H9 (cell line): ENCODE results near the gene PLD1. TPM values are rescaled to one million over a fixed set of nuclear protein-coding genes. Genes with fewer than 3 reads are reported as not detected.

ENCODE experiments used
- DNase-seq: peaks from one replicate; pipeline ENCODE4 v3.0.0-alpha.2; 2017
- H2AFZ ChIP-seq: one replicate; pipeline ENCODE4 v1.6.1; 2013; ENCODE audit warnings: mild to moderate bottlenecking, low read length, control low read depth, moderate library complexity
- H2AK5ac ChIP-seq: 2 replicates; pipeline ENCODE4 v1.6.1; 2013; ENCODE audit warnings: low read length, control low read depth, mixed read lengths; ENCODE audit not compliant: insufficient read length
- H2BK120ac ChIP-seq: one replicate; pipeline ENCODE4 v1.6.1; 2013; ENCODE audit warnings: low read depth, mild to moderate bottlenecking, low read length, control low read depth, inconsistent platforms; ENCODE audit not compliant: poor library complexity, severe bottlenecking
- H2BK12ac ChIP-seq: 2 replicates; pipeline ENCODE4 v1.6.1; 2013; ENCODE audit warnings: low read length, control low read depth, mixed read lengths, low read depth; ENCODE audit not compliant: insufficient read length
- H2BK15ac ChIP-seq: 2 replicates; pipeline ENCODE4 v1.6.1; 2013; ENCODE audit warnings: low read depth, low read length, control low read depth
- H2BK20ac ChIP-seq: one replicate; pipeline ENCODE4 v1.6.1; 2013; ENCODE audit warnings: low read depth, mild to moderate bottlenecking, low read length, control low read depth, inconsistent platforms; ENCODE audit not compliant: poor library complexity, severe bottlenecking
- H2BK5ac ChIP-seq: 2 replicates; pipeline ENCODE4 v1.6.1; 2013; ENCODE audit warnings: low read length, control low read depth, mixed read lengths; ENCODE audit not compliant: insufficient read length
- H3K14ac ChIP-seq: 2 replicates; pipeline ENCODE4 v1.6.1; 2013; ENCODE audit warnings: low read length, control low read depth; ENCODE audit not compliant: insufficient read depth
- H3K18ac ChIP-seq: 2 replicates; pipeline ENCODE4 v1.6.1; 2013; ENCODE audit warnings: low read depth, mild to moderate bottlenecking, mixed read lengths, low read length, control low read depth; ENCODE audit not compliant: insufficient read length
- H3K23ac ChIP-seq: 2 replicates; pipeline ENCODE4 v1.6.1; 2013; ENCODE audit warnings: low read length, control low read depth, mixed read lengths, low read depth; ENCODE audit not compliant: insufficient read length
- H3K23me2 ChIP-seq: 2 replicates; pipeline ENCODE4 v1.6.1; 2013; ENCODE audit warnings: low read depth, mild to moderate bottlenecking, mixed read lengths, low read length, control low read depth; ENCODE audit not compliant: insufficient read length, poor library complexity, severe bottlenecking
- H3K27ac ChIP-seq: 2 replicates; pipeline ENCODE4 v1.5.1; 2013; ENCODE audit warnings: low read length, control low read depth, mixed read lengths, low read depth; ENCODE audit not compliant: insufficient read length
- H3K27me3 ChIP-seq: 2 replicates; pipeline ENCODE4 v1.6.1; 2013; ENCODE audit warnings: low read length, control low read depth, inconsistent platforms; ENCODE audit not compliant: insufficient read depth
- H3K4ac ChIP-seq: 2 replicates; pipeline ENCODE4 v1.6.1; 2013; ENCODE audit warnings: low read depth, mild to moderate bottlenecking, control low read depth, inconsistent platforms, low read length, moderate library complexity
- H3K4me1 ChIP-seq: 2 replicates; pipeline ENCODE4 v1.6.1; 2013; ENCODE audit warnings: low read length, control low read depth, inconsistent platforms; ENCODE audit not compliant: insufficient read depth
- H3K4me2 ChIP-seq: 2 replicates; pipeline ENCODE4 v1.6.1; 2013; ENCODE audit warnings: low read length, control low read depth, mixed read lengths; ENCODE audit not compliant: insufficient read length, insufficient read depth
- H3K56ac ChIP-seq: 2 replicates; pipeline ENCODE4 v1.6.1; 2013; ENCODE audit warnings: low read depth, mild to moderate bottlenecking, mixed read lengths, low read length, control low read depth; ENCODE audit not compliant: insufficient read length
- H3K79me1 ChIP-seq: 2 replicates; pipeline ENCODE4 v1.6.1; 2013; ENCODE audit warnings: low read depth, mild to moderate bottlenecking, moderate library complexity, low read length, control low read depth, inconsistent platforms; ENCODE audit not compliant: insufficient read depth, poor library complexity, severe bottlenecking
- H3K79me2 ChIP-seq: 2 replicates; pipeline ENCODE4 v1.6.1; 2013; ENCODE audit warnings: low read length, control low read depth, inconsistent platforms; ENCODE audit not compliant: insufficient read depth
- H3K9ac ChIP-seq: 2 replicates; pipeline ENCODE4 v1.6.1; 2013; ENCODE audit warnings: low read length, control low read depth, mixed read lengths; ENCODE audit not compliant: insufficient read length; ENCODE audit errors: extremely low read depth
- H3K9me3 ChIP-seq: one replicate; pipeline ENCODE4 v1.6.1; 2013; ENCODE audit warnings: low read depth, low read length, inconsistent platforms; ENCODE audit not compliant: control insufficient read depth
- H3T11ph ChIP-seq: one replicate; pipeline ENCODE4 v1.6.1; 2013; ENCODE audit warnings: mild to moderate bottlenecking, low read length, control low read depth, inconsistent platforms
- H4K20me1 ChIP-seq: one replicate; pipeline ENCODE4 v1.6.1; 2013; ENCODE audit not compliant: control insufficient read depth, insufficient read length, insufficient read depth
- H4K5ac ChIP-seq: 2 replicates; pipeline ENCODE4 v1.6.1; 2013; ENCODE audit warnings: low read depth, mild to moderate bottlenecking, mixed read lengths, low read length, control low read depth; ENCODE audit not compliant: insufficient read length
- H4K8ac ChIP-seq: replicated peaks from 2 replicates; pipeline ENCODE4 v1.6.1; 2013; ENCODE audit warnings: low read length, control low read depth, mixed read lengths, low read depth; ENCODE audit not compliant: insufficient read length
- H4K91ac ChIP-seq: 2 replicates; pipeline ENCODE4 v1.6.1; 2013; ENCODE audit warnings: low read depth, mild to moderate bottlenecking, moderate library complexity, mixed read lengths, low read length, control low read depth; ENCODE audit not compliant: insufficient read length
- H3K27ac Mint-ChIP-seq, 3 experiments: 2 replicates in 2 of 3; 3 replicates in 1 of 3; pipeline ENCODE4 v1.8.0; 2020 to 2021; ENCODE audit warnings: mixed read lengths in 3 of 3, mild to moderate bottlenecking in 1 of 3, moderate library complexity in 1 of 3
- H3K27me3 Mint-ChIP-seq: 2 replicates; pipeline ENCODE4 v1.8.0; 2021; ENCODE audit warnings: low read depth, mild to moderate bottlenecking, moderate library complexity, mixed read lengths
- H3K36me3 Mint-ChIP-seq, 3 experiments: 2 replicates in 2 of 3; 3 replicates in 1 of 3; pipeline ENCODE4 v1.8.0; 2020 to 2021; ENCODE audit warnings: low read depth in 3 of 3, mixed read lengths in 3 of 3; ENCODE audit not compliant: insufficient read depth in 1 of 3
- H3K4me1 Mint-ChIP-seq, 2 experiments: 2 replicates each; pipeline ENCODE4 v1.8.0; 2020; ENCODE audit warnings: mixed read lengths in 2 of 2
- H3K4me3 Mint-ChIP-seq, 2 experiments: 2 replicates in 1 of 2; 3 replicates in 1 of 2; pipeline ENCODE4 v1.8.0; 2020 to 2021; ENCODE audit warnings: mild to moderate bottlenecking in 2 of 2, mixed read lengths in 2 of 2, moderate library complexity in 1 of 2
- H3K9me3 Mint-ChIP-seq, 2 experiments: 2 replicates in 1 of 2; 3 replicates in 1 of 2; pipeline ENCODE4 v1.8.0; 2020; ENCODE audit warnings: mild to moderate bottlenecking in 2 of 2, mixed read lengths in 2 of 2, moderate library complexity in 1 of 2
- WGBS: extraction: QIAGEN DNeasy Blood & Tissue Kit; methylation state at CpG from one replicate; pipeline ENCODE4 v1.1.7; 2013; ENCODE audit warnings: missing lambda C conversion rate, low lambda C conversion rate, mixed read lengths; ENCODE audit not compliant: insufficient read length; ENCODE audit errors: extremely low coverage; 5-methylcytosine and 5-hydroxymethylcytosine counted together
- total RNA-seq: library from RNA; stranded (reverse); gene quantifications from 2 replicates; pipeline ENCODE4 v1.2.1, GENCODE V29; 2021
- TF ChIP-seq, protein P1 (sequence below): fragments of 200-600 bp; sonication (generic); conservative IDR thresholded peaks from 3 replicates; pipeline ENCODE4 v1.8.0; 2021; ENCODE audit warnings: antibody characterized with exemption, mild to moderate bottlenecking

Gene PLD1
- total RNA-seq, 1 experiment from 2014 or later, result 1.8 TPM

GRCh38 chr3:171666516-171666915 lies 143.8 kb downstream of the PLD1 start:
- Mint-ChIP-seq H3K4me3 (no peak overlapping the region), H3K27ac (no peak overlapping the region), H3K36me3 (no peaks in the 10 kb centered on the region), H3K9me3 (no peaks in the 10 kb centered on the region), H3K4me1 (no peaks in the 10 kb centered on the region), H3K27me3 (no peaks in the 10 kb centered on the region)
- Histone ChIP-seq H3K4me2 (no peak overlapping the region), H2AK5ac (no peak overlapping the region), H3K23me2 (no peaks in the 10 kb centered on the region), H2AFZ (no peak overlapping the region), H4K20me1 (no peaks in the 10 kb centered on the region), H2BK12ac (no peak overlapping the region), H3K14ac (no peak overlapping the region), H2BK120ac (no peak overlapping the region), H3K9ac (no peak overlapping the region), H3K79me2 (no peaks in the 10 kb centered on the region), H4K91ac (no peak overlapping the region), H3K4me1 (no peaks in the 10 kb centered on the region), H3K23ac (no peak overlapping the region), H2BK20ac (no peak overlapping the region), H3K27me3 (no peaks in the 10 kb centered on the region), H4K5ac (no peak overlapping the region), H2BK15ac (no peak overlapping the region), H3T11ph (no peak overlapping the region), H3K79me1 (no peaks in the 10 kb centered on the region), H3K56ac (no peak overlapping the region), H3K18ac (no peak overlapping the region), H3K4ac (no peak overlapping the region), H4K8ac (no peak overlapping the region), H3K27ac (no peak overlapping the region), H3K9me3 (no peaks in the 10 kb centered on the region), H2BK5ac (no peak overlapping the region)
- TF ChIP-seq, protein P1, sequence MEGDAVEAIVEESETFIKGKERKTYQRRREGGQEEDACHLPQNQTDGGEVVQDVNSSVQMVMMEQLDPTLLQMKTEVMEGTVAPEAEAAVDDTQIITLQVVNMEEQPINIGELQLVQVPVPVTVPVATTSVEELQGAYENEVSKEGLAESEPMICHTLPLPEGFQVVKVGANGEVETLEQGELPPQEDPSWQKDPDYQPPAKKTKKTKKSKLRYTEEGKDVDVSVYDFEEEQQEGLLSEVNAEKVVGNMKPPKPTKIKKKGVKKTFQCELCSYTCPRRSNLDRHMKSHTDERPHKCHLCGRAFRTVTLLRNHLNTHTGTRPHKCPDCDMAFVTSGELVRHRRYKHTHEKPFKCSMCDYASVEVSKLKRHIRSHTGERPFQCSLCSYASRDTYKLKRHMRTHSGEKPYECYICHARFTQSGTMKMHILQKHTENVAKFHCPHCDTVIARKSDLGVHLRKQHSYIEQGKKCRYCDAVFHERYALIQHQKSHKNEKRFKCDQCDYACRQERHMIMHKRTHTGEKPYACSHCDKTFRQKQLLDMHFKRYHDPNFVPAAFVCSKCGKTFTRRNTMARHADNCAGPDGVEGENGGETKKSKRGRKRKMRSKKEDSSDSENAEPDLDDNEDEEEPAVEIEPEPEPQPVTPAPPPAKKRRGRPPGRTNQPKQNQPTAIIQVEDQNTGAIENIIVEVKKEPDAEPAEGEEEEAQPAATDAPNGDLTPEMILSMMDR, result no peak
- no peak for DNase-seq
- no CpG with 5 or more reads among the region's 4 CpGs for WGBS
